AG04450 (cell line): ENCODE results near the gene AOX1. TPM values are rescaled to one million over a fixed set of nuclear protein-coding genes. Genes with fewer than 3 reads are reported as not detected.

Source experiments
- CTCF ChIA-PET: fragments of 300-600, 350-600 bp; formaldehyde crosslinking; extraction: SDS; loops from one replicate; lab custom pipeline; 2022; ENCODE audit warnings: antibody characterized with exemption, inconsistent platforms; lab: Charles Lee
- POLR2A ChIA-PET: fragments of 350-600 bp; formaldehyde crosslinking; extraction: SDS; loops from one replicate; lab custom pipeline; 2021; ENCODE audit warnings: antibody characterized with exemption, inconsistent platforms; lab: Yijun Ruan, JAX
- DNase-seq: peaks from one replicate; pipeline ENCODE4 v3.0.0-alpha.2; 2011; ENCODE audit warnings: low read depth, low spot score
- H3K27ac ChIP-seq: one replicate; pipeline ENCODE4 v1.5.1; 2012; ENCODE audit warnings: low read depth, low read length, control low read depth
- H3K27me3 ChIP-seq: one replicate; pipeline ENCODE4 v1.6.0; 2012; ENCODE audit warnings: low read length; ENCODE audit not compliant: control insufficient read depth, insufficient read depth
- H3K4me3 ChIP-seq: 2 replicates; pipeline ENCODE4 v1.5.1; 2011; ENCODE audit warnings: mild to moderate bottlenecking, low read depth, low read length, control low read depth
- H3K9me3 ChIP-seq: 2 replicates; pipeline ENCODE4 v1.5.1; 2012; ENCODE audit warnings: low read length; ENCODE audit not compliant: control insufficient read depth, insufficient read depth
- CTCF ChIP-seq: IDR thresholded peaks from 2 replicates; pipeline ENCODE4 v1.5.1; 2011; ENCODE audit warnings: low read depth, low read length, control low read depth, inconsistent platforms
- polyA plus RNA-seq: library from polyadenylated mRNA; depleted of rRNA; stranded (reverse); fragments of >200 nt; gene quantifications from 2 replicates; pipeline ENCODE4 v1.2.3, GENCODE V29; 2011

The AOX1 gene
- polyA plus RNA-seq, 1 experiment: 7.9 TPM

DNA sequence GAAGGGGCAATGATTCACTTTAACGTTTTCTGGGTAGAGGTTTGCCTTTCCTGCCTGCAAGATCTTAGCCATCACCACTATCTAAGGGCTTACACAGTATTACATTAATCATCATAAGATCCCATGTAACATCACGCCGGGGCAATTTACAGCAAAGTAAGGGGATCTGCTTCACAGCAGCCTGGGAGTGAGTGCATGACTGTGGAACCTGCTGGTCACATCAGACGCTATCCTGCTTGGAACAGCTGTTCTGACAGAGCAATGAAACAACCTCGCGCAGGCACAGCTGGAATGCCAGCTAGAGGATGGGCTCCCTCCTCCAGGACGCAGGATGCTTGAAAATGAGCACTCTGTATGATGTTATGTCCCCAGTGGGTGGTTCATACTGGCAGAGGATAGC lies 89.0 kb downstream of the AOX1 start:
- ChIA-PET POLR2A (no interaction called here), CTCF (interaction anchor here (1.1 kb wide), 1 partner anchor 61 kb away, joined by 3 read pairs; no protein-coding TSS in a partner anchor)
- Histone ChIP-seq H3K4me3 (no peak overlapping the region), H3K27me3 (peaks cover 2% of the 10 kb centered on the region), H3K27ac (no peak overlapping the region), H3K9me3 (no peaks in the 10 kb centered on the region)
- no peak for TF ChIP-seq CTCF
- no peak for DNase-seq

- ChIA-PET POLR2A (no interaction called here), CTCF (no interaction called here)
- DNase-seq: no peak
- Histone ChIP-seq H3K4me3 (no peak overlapping the region), H3K27ac (no peak overlapping the region), H3K27me3 (peaks cover 2% of the 10 kb centered on the region), H3K9me3 (no peaks in the 10 kb centered on the region)
- TF ChIP-seq CTCF: no peak
These were observed 91.4 kb downstream of the AOX1 start for GRCh38 chr2:200677171-200677570.

DNA sequence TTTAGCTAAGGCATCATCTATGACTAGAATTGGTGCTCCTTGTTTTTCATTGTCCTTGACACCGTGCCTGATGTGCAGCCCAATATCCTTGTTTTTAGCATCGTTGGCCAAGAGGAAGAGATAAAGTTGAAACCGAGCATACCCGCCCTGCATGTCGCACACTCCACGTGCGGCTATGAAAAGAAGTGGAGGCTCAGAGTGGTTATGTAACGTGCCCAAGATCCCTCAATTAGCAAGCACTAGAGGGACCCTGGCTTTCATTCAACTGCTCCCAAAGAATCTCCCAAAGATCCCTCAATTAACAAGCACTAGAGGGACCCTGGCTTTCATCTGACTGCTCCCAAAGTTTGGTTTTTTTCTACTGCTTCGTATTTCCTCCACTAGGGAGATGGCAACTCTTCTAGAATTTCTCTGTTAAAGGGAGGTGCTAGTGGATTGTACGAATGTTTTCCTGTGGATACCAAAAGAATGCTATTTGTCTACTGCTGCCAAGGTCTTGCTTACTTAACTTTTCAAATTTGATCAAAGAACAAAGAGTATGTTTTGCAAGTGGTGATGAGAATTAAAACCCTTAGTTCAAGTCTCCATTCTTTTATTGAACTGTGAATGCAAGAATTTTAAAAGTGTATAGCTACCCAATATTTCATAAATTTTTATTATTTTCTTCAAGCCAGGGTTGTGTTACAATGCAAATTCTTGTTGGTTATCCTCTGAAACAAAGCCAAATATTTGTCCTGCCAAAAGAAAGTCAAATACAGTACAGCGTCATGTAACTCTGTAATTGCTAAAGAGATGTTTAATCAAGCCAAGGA lies 92.1 kb downstream of the AOX1 start:
- ChIA-PET POLR2A (no interaction called here), CTCF (interaction anchor here (0.5 to 1.6 kb wide), 2 partner anchors 25 to 28 kb away, joined by 3 to 5 read pairs; no protein-coding TSS in a partner anchor)
- Histone ChIP-seq H3K4me3 (no peak overlapping the region), H3K27ac (no peak overlapping the region), H3K27me3 (peaks cover 2% of the 10 kb centered on the region), H3K9me3 (no peaks in the 10 kb centered on the region)
- 0 out of 2 replicates have a peak, but pooled peaks have one; percentile 17 for TF ChIP-seq CTCF
- DNase-seq: peak; percentile 6

DNA sequence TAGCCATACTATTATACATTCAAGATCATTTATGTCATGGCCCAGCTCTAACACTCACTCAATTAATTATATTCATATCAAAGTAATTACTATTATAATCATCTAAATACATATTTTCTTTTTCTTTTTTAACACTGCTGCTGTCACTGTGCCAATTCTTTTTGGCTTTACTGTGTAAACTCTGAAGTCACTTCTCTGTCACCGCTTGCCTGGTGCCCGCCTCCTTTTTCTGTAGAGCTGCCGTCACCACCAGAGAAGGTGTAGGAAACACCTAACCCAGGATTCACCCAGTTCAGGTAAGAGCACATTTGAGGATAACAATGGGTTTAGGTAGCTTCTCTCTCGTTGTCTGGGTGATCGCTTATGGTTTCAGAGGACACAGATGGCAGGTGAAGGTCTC lies 93.3 kb downstream of the AOX1 start:
- no peak overlapping the region for H3K27ac ChIP-seq
- ChIA-PET POLR2A (no interaction called here), CTCF (interaction anchor here (0.9 to 1.9 kb wide), 3 partner anchors 24 to 103 kb away, joined by 4 to 5 read pairs (median 5); no protein-coding TSS in a partner anchor)
- DNase-seq: no peak
- no peaks in the 10 kb centered on the region for H3K9me3 ChIP-seq
- no peak overlapping the region for H3K4me3 ChIP-seq
- peaks cover 2% of the 10 kb centered on the region for H3K27me3 ChIP-seq
- no peak for TF ChIP-seq CTCF

DNA sequence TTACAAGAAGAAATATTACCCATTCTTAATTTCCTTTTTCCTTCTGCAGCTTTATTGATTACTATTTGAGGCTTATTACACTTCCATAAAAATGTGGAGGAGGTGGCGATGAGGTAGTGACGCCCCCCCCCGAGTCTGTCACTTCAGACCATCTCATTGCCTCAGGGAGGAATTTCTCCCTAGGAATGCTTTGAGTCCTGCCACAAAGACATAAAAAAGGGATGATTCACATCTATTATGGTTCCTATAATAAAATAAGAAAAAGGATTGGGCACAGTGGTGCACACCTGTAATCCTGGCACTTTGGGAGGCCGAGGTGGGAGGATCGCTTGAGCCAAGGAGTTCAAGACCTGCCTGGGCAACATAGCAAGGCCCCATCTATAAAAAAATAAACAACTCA lies 93.7 kb downstream of the AOX1 start:
- ChIA-PET POLR2A (no interaction called here), CTCF (interaction anchor here (0.9 to 1.9 kb wide), 2 partner anchors 34 to 103 kb away, joined by 4 to 5 read pairs; no protein-coding TSS in a partner anchor)
- TF ChIP-seq CTCF: no peak

More for the DNA sequence above, 93.7 kb downstream of the AOX1 start:
- Histone ChIP-seq H3K27ac (no peak overlapping the region), H3K9me3 (no peaks in the 10 kb centered on the region), H3K27me3 (peaks cover 2% of the 10 kb centered on the region), H3K4me3 (no peak overlapping the region)
- DNase-seq: no peak
